Measurements from ENCODE around the gene PSTK. TPM values are rescaled to one million over a fixed set of nuclear protein-coding genes. Genes with fewer than 3 reads are reported as not detected.

PSTK gene
- total and polyA plus RNA-seq, 2 of the 13 experiments (the other 11 are each of a cell fraction or from before 2014, with no cell fraction given): 8.2 to 9.3 TPM

GRCh38 chr10:122954731-122955050, 25.5 kb upstream of the PSTK start (continued):
- no peak for TF ChIP-seq RERE (CRISPR knock-in tag; IDR thresholded peaks at IDR 0.05; ENCODE audit: low read depth)
- no peak for TF ChIP-seq SOX13 (IDR thresholded peaks at IDR 0.05)
- TF ChIP-seq SOX13 (CRISPR knock-in tag; conservative IDR thresholded peaks at IDR 0.05 in 1 of 2, IDR thresholded peaks at IDR 0.05 in 1 of 2): no peak
- 0 out of 2 replicates have a peak, but pooled peaks have one; percentile 21 for TF ChIP-seq ZNF33A (CRISPR knock-in tag; IDR thresholded peaks at IDR 0.05; ENCODE audit: borderline replicate concordance)
- TF ChIP-seq FOXM1 (CRISPR knock-in tag; IDR thresholded peaks at IDR 0.05): no peak
- no peak for TF ChIP-seq GMEB2 (CRISPR knock-in tag; IDR thresholded peaks at IDR 0.05; ENCODE audit: low read depth)
- TF ChIP-seq ZBTB7A (CRISPR knock-in tag; IDR thresholded peaks at IDR 0.05): peak; percentile 11; the same call in 1 of the 2 replicates
- TF ChIP-seq ARHGAP35 (CRISPR knock-in tag; IDR thresholded peaks at IDR 0.05; ENCODE audit: borderline replicate concordance): no peak
- no peak for TF ChIP-seq NR2F6 (IDR thresholded peaks at IDR 0.05)
- TF ChIP-seq NR2F6 (CRISPR knock-in tag; IDR thresholded peaks at IDR 0.05): no peak
- TF ChIP-seq ZMYM2 (CRISPR knock-in tag; IDR thresholded peaks at IDR 0.05): no peak
- no peak for TF ChIP-seq ZNF724P (CRISPR knock-in tag; IDR thresholded peaks at IDR 0.05; ENCODE audit: borderline replicate concordance)
- no peak for TF ChIP-seq JARID2 (CRISPR knock-in tag; IDR thresholded peaks at IDR 0.05; ENCODE audit: insufficient replicate concordance)
- TF ChIP-seq MEF2D (CRISPR knock-in tag; IDR thresholded peaks at IDR 0.05): no peak
- TF ChIP-seq MBD4 (IDR thresholded peaks at IDR 0.05; ENCODE audit: borderline replicate concordance, low read length): no peak
- no peak for TF ChIP-seq ZNF713 (CRISPR knock-in tag; IDR thresholded peaks at IDR 0.05)
- no peak for TF ChIP-seq KDM1A (CRISPR knock-in tag; IDR thresholded peaks at IDR 0.05)
- TF ChIP-seq ZFP62 (CRISPR knock-in tag; IDR thresholded peaks at IDR 0.05): no peak
- TF ChIP-seq GTF2F1 (IDR thresholded peaks at IDR 0.05; ENCODE audit: low read length): no peak
- peak; percentile 47; the same call in 1 of the 2 replicates for TF ChIP-seq FOXO4 (CRISPR knock-in tag; conservative IDR thresholded peaks at IDR 0.05)
- TF ChIP-seq ZNF430 (CRISPR knock-in tag; IDR thresholded peaks at IDR 0.05): no peak
- TF ChIP-seq ZBTB26 (CRISPR knock-in tag; IDR thresholded peaks at IDR 0.05; ENCODE audit: borderline replicate concordance): no peak
- 0 out of 2 replicates have a peak, but pooled peaks have one; percentile 17 for TF ChIP-seq HOXA9 (CRISPR knock-in tag; IDR thresholded peaks at IDR 0.05; ENCODE audit: borderline replicate concordance)
